H9 (cell line): ENCODE data around the gene SLC22A16. TPM values are rescaled to one million over a fixed set of nuclear protein-coding genes. Genes with fewer than 3 reads are reported as not detected.

Source experiments
- DNase-seq: peaks from one replicate; pipeline ENCODE4 v3.0.0-alpha.2; 2017
- H2AFZ ChIP-seq: one replicate; pipeline ENCODE4 v1.6.1; 2013; ENCODE audit warnings: mild to moderate bottlenecking, low read length, control low read depth, moderate library complexity
- H2AK5ac ChIP-seq: 2 replicates; pipeline ENCODE4 v1.6.1; 2013; ENCODE audit warnings: low read length, control low read depth, mixed read lengths; ENCODE audit not compliant: insufficient read length
- H2BK120ac ChIP-seq: one replicate; pipeline ENCODE4 v1.6.1; 2013; ENCODE audit warnings: low read depth, mild to moderate bottlenecking, low read length, control low read depth, inconsistent platforms; ENCODE audit not compliant: poor library complexity, severe bottlenecking
- H2BK12ac ChIP-seq: 2 replicates; pipeline ENCODE4 v1.6.1; 2013; ENCODE audit warnings: low read length, control low read depth, mixed read lengths, low read depth; ENCODE audit not compliant: insufficient read length
- H2BK15ac ChIP-seq: 2 replicates; pipeline ENCODE4 v1.6.1; 2013; ENCODE audit warnings: low read depth, low read length, control low read depth
- H2BK20ac ChIP-seq: one replicate; pipeline ENCODE4 v1.6.1; 2013; ENCODE audit warnings: low read depth, mild to moderate bottlenecking, low read length, control low read depth, inconsistent platforms; ENCODE audit not compliant: poor library complexity, severe bottlenecking
- H2BK5ac ChIP-seq: 2 replicates; pipeline ENCODE4 v1.6.1; 2013; ENCODE audit warnings: low read length, control low read depth, mixed read lengths; ENCODE audit not compliant: insufficient read length
- H3K14ac ChIP-seq: 2 replicates; pipeline ENCODE4 v1.6.1; 2013; ENCODE audit warnings: low read length, control low read depth; ENCODE audit not compliant: insufficient read depth
- H3K18ac ChIP-seq: 2 replicates; pipeline ENCODE4 v1.6.1; 2013; ENCODE audit warnings: low read depth, mild to moderate bottlenecking, mixed read lengths, low read length, control low read depth; ENCODE audit not compliant: insufficient read length
- H3K23ac ChIP-seq: 2 replicates; pipeline ENCODE4 v1.6.1; 2013; ENCODE audit warnings: low read length, control low read depth, mixed read lengths, low read depth; ENCODE audit not compliant: insufficient read length
- H3K23me2 ChIP-seq: 2 replicates; pipeline ENCODE4 v1.6.1; 2013; ENCODE audit warnings: low read depth, mild to moderate bottlenecking, mixed read lengths, low read length, control low read depth; ENCODE audit not compliant: insufficient read length, poor library complexity, severe bottlenecking
- H3K27ac ChIP-seq: 2 replicates; pipeline ENCODE4 v1.5.1; 2013; ENCODE audit warnings: low read length, control low read depth, mixed read lengths, low read depth; ENCODE audit not compliant: insufficient read length
- H3K27me3 ChIP-seq: 2 replicates; pipeline ENCODE4 v1.6.1; 2013; ENCODE audit warnings: low read length, control low read depth, inconsistent platforms; ENCODE audit not compliant: insufficient read depth
- H3K4ac ChIP-seq: 2 replicates; pipeline ENCODE4 v1.6.1; 2013; ENCODE audit warnings: low read depth, mild to moderate bottlenecking, control low read depth, inconsistent platforms, low read length, moderate library complexity
- H3K4me1 ChIP-seq: 2 replicates; pipeline ENCODE4 v1.6.1; 2013; ENCODE audit warnings: low read length, control low read depth, inconsistent platforms; ENCODE audit not compliant: insufficient read depth
- H3K4me2 ChIP-seq: 2 replicates; pipeline ENCODE4 v1.6.1; 2013; ENCODE audit warnings: low read length, control low read depth, mixed read lengths; ENCODE audit not compliant: insufficient read length, insufficient read depth
- H3K56ac ChIP-seq: 2 replicates; pipeline ENCODE4 v1.6.1; 2013; ENCODE audit warnings: low read depth, mild to moderate bottlenecking, mixed read lengths, low read length, control low read depth; ENCODE audit not compliant: insufficient read length
- H3K79me1 ChIP-seq: 2 replicates; pipeline ENCODE4 v1.6.1; 2013; ENCODE audit warnings: low read depth, mild to moderate bottlenecking, moderate library complexity, low read length, control low read depth, inconsistent platforms; ENCODE audit not compliant: insufficient read depth, poor library complexity, severe bottlenecking
- H3K79me2 ChIP-seq: 2 replicates; pipeline ENCODE4 v1.6.1; 2013; ENCODE audit warnings: low read length, control low read depth, inconsistent platforms; ENCODE audit not compliant: insufficient read depth
- H3K9ac ChIP-seq: 2 replicates; pipeline ENCODE4 v1.6.1; 2013; ENCODE audit warnings: low read length, control low read depth, mixed read lengths; ENCODE audit not compliant: insufficient read length; ENCODE audit errors: extremely low read depth
- H3K9me3 ChIP-seq: one replicate; pipeline ENCODE4 v1.6.1; 2013; ENCODE audit warnings: low read depth, low read length, inconsistent platforms; ENCODE audit not compliant: control insufficient read depth
- H3T11ph ChIP-seq: one replicate; pipeline ENCODE4 v1.6.1; 2013; ENCODE audit warnings: mild to moderate bottlenecking, low read length, control low read depth, inconsistent platforms
- H4K20me1 ChIP-seq: one replicate; pipeline ENCODE4 v1.6.1; 2013; ENCODE audit not compliant: control insufficient read depth, insufficient read length, insufficient read depth
- H4K5ac ChIP-seq: 2 replicates; pipeline ENCODE4 v1.6.1; 2013; ENCODE audit warnings: low read depth, mild to moderate bottlenecking, mixed read lengths, low read length, control low read depth; ENCODE audit not compliant: insufficient read length
- H4K8ac ChIP-seq: replicated peaks from 2 replicates; pipeline ENCODE4 v1.6.1; 2013; ENCODE audit warnings: low read length, control low read depth, mixed read lengths, low read depth; ENCODE audit not compliant: insufficient read length
- H4K91ac ChIP-seq: 2 replicates; pipeline ENCODE4 v1.6.1; 2013; ENCODE audit warnings: low read depth, mild to moderate bottlenecking, moderate library complexity, mixed read lengths, low read length, control low read depth; ENCODE audit not compliant: insufficient read length
- H3K27ac Mint-ChIP-seq, 3 experiments: 2 replicates in 2 of 3; 3 replicates in 1 of 3; pipeline ENCODE4 v1.8.0; 2020 to 2021; ENCODE audit warnings: mixed read lengths in 3 of 3, mild to moderate bottlenecking in 1 of 3, moderate library complexity in 1 of 3
- H3K27me3 Mint-ChIP-seq: 2 replicates; pipeline ENCODE4 v1.8.0; 2021; ENCODE audit warnings: low read depth, mild to moderate bottlenecking, moderate library complexity, mixed read lengths
- H3K36me3 Mint-ChIP-seq, 3 experiments: 2 replicates in 2 of 3; 3 replicates in 1 of 3; pipeline ENCODE4 v1.8.0; 2020 to 2021; ENCODE audit warnings: low read depth in 3 of 3, mixed read lengths in 3 of 3; ENCODE audit not compliant: insufficient read depth in 1 of 3
- H3K4me1 Mint-ChIP-seq, 2 experiments: 2 replicates each; pipeline ENCODE4 v1.8.0; 2020; ENCODE audit warnings: mixed read lengths in 2 of 2
- H3K4me3 Mint-ChIP-seq, 2 experiments: 2 replicates in 1 of 2; 3 replicates in 1 of 2; pipeline ENCODE4 v1.8.0; 2020 to 2021; ENCODE audit warnings: mild to moderate bottlenecking in 2 of 2, mixed read lengths in 2 of 2, moderate library complexity in 1 of 2
- H3K9me3 Mint-ChIP-seq, 2 experiments: 2 replicates in 1 of 2; 3 replicates in 1 of 2; pipeline ENCODE4 v1.8.0; 2020; ENCODE audit warnings: mild to moderate bottlenecking in 2 of 2, mixed read lengths in 2 of 2, moderate library complexity in 1 of 2
- total RNA-seq: library from RNA; stranded (reverse); gene quantifications from 2 replicates; pipeline ENCODE4 v1.2.1, GENCODE V29; 2021
- TF ChIP-seq, protein P1 (sequence below): fragments of 200-600 bp; sonication (generic); conservative IDR thresholded peaks from 3 replicates; pipeline ENCODE4 v1.8.0; 2021; ENCODE audit warnings: antibody characterized with exemption, mild to moderate bottlenecking

The SLC22A16 gene
- total RNA-seq, 1 experiment from 2014 or later, result not detected

DNA sequence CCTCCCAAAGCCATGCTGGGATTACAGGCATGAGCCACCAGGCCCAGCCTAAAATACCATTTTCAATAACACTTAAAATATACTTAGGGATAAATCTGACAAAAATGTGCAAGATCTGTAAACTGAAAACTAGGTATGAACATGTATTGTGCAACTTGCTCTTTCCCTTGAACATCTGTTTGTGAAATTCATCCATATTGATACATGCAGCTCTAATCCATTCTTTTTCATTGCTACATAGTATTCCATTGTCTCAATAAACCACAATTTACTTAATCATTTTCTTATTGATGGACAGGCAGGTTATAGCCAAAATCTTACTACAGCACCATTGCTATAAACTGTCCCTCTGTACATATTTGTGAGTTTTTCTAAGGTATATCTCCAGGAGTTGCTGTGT lies 4.7 kb upstream of the SLC22A16 start:
- H3K27ac Mint-ChIP-seq, result no peak overlapping the region
- Histone ChIP-seq H3K56ac (no peak overlapping the region), H2AK5ac (no peak overlapping the region), H3K79me1 (no peaks in the 10 kb centered on the region), H2BK15ac (no peak overlapping the region), H3K79me2 (no peaks in the 10 kb centered on the region), H3K27me3 (no peaks in the 10 kb centered on the region), H2AFZ (no peak overlapping the region), H4K5ac (no peak overlapping the region), H3K18ac (no peak overlapping the region), H3K23ac (no peak overlapping the region), H3T11ph (no peak overlapping the region), H4K8ac (no peak overlapping the region), H4K20me1 (no peaks in the 10 kb centered on the region), H2BK12ac (no peak overlapping the region), H2BK5ac (no peak overlapping the region), H3K27ac (no peak overlapping the region), H3K4me1 (no peaks in the 10 kb centered on the region), H2BK20ac (no peak overlapping the region), H3K14ac (no peak overlapping the region), H3K9me3 (no peaks in the 10 kb centered on the region), H3K23me2 (no peaks in the 10 kb centered on the region), H3K4ac (no peak overlapping the region), H4K91ac (no peak overlapping the region), H2BK120ac (no peak overlapping the region), H3K4me2 (no peak overlapping the region), H3K9ac (no peak overlapping the region)
- H3K9me3 Mint-ChIP-seq, result peaks cover 1 to 10% of the 10 kb centered on the region in 2 experiments; a peak in 2 of 5 replicates
- no peaks in the 10 kb centered on the region for H3K4me1 Mint-ChIP-seq
- H3K27me3 Mint-ChIP-seq, result no peaks in the 10 kb centered on the region
- no peak for DNase-seq
- TF ChIP-seq, protein P1, sequence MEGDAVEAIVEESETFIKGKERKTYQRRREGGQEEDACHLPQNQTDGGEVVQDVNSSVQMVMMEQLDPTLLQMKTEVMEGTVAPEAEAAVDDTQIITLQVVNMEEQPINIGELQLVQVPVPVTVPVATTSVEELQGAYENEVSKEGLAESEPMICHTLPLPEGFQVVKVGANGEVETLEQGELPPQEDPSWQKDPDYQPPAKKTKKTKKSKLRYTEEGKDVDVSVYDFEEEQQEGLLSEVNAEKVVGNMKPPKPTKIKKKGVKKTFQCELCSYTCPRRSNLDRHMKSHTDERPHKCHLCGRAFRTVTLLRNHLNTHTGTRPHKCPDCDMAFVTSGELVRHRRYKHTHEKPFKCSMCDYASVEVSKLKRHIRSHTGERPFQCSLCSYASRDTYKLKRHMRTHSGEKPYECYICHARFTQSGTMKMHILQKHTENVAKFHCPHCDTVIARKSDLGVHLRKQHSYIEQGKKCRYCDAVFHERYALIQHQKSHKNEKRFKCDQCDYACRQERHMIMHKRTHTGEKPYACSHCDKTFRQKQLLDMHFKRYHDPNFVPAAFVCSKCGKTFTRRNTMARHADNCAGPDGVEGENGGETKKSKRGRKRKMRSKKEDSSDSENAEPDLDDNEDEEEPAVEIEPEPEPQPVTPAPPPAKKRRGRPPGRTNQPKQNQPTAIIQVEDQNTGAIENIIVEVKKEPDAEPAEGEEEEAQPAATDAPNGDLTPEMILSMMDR, result no peak
- H3K36me3 Mint-ChIP-seq, result no peaks in the 10 kb centered on the region
- no peak overlapping the region for H3K4me3 Mint-ChIP-seq
